GM19099 (cell line): ENCODE data around the gene MT1HL1.

Experiments
- POLR2A ChIP-seq: IDR thresholded peaks from 3 replicates; pipeline ENCODE4 v1.6.1; 2011; ENCODE audit warnings: low read depth; ENCODE audit not compliant: insufficient read length; ENCODE audit errors: extremely low read depth

MT1HL1 gene

DNA sequence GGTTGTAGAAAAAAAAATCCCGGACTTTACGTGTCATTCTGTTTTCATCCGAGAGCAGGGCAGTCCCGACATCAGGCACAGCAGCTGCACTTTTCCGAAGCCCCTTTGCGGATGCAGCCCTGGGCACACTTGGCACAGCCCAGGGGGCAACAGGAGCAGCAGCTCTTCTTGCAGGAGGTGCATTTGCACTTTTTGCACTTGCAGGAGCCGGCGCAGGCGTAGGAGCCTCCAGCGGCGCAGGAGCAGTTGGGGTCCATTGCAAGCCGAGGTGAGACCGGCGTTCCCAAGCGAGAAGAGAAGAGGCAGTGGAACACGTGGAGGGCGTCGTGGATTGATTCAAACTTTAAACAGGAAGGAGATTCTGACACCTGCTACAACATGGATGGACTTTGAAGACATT is at the start of gene MT1HL1:
TSS of gene MT1HL1 (minus strand) at position 326 of the 400 bp plus-strand sequence. CDS start at position 257, 69 bp downstream.
- no peak for TF ChIP-seq POLR2A

DNA sequence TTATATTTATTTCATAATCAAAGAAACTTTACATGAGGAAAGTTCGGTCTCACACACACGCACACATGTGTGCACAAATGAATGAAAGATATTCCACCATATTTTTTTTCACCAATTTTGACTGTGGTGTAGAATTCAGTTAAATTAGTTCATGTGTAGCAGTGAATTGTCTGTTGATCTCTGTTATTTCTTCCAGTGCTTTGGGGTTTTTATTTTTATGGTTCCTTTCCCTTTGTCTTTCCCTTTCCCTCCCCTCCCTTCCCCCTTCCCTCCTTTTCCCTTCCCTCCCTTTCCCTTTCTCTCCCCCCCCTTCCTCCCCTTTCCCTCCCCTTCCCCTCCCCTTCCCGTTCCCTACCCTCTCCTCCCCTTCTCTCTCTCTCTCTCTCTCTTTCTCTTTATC is 46.7 kb upstream of the MT1HL1 start:
- no peak for TF ChIP-seq POLR2A

DNA sequence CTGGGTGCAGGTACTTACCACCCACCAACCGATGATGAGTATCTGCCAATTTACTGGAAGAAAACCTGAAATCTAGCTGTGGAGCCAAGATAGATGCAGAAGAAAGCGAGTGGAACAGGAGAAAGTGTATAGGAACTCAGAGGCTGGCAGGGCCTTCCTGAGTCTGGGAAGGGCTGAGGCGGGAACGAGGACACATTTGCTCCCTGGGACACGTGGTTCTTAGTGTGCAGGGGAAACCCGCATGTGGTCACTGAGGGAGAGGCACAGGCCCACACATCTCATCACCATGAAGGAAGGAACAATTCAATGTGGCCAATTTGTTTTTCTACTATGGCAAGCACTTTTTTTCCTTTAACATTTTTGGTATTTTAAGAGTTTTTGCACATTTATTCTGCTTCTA is 45.9 kb upstream of the MT1HL1 start:
- no peak for TF ChIP-seq POLR2A

DNA sequence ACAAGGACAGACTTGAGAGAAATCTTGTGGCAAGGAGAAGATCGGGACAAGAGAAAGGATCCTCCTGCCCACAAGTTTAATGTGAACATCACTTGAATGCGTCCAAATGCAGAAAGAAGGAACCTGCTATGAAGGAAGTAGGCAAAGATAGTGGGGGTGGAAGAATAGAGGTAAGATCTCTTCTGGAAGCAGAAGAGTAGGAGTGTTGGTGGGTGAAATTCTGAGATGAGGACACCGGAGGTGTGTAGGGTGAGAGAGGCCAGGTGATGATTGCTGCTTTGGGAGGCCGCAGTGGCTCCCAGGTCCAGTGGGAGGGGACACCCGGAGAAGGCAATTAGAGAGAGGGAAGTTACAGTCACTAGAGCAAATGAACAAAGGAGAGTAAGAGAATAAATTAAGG is 44.6 kb upstream of the MT1HL1 start:
- no peak for TF ChIP-seq POLR2A

DNA sequence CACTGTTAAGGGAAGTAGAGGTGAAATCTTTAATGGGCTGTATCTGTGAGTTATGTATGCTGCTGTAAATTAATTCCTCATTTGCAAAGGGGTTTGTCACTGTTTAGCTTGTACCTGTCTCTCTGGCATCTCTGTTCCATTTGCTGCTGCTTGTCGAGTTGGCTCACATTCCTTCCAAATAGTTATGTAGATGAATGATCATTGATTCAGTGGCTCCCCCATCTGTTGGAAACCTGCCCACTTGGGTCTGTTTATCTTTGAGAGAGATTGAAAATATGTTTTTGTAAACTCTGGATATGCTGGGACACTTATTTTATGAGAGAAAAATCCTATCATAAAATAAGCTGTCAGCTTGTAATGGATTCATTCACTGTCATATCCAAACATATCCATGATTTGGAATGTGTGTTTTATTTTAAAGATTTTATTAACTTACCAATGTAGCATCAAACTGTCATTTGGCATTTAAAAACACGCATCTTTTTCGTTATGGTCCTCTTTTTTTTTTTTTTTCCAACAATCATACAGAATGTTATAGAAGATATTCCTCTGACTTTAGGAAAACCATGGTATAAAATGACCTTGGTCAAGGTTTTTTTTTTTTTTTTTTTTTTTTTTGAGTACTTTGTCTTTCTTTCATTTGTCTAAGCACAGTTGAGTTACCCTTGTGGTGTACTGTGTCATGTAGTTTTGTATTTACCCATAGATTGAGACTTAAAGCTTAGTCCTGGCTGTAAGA is 41.2 kb upstream of the MT1HL1 start:
- TF ChIP-seq POLR2A, result no peak

DNA sequence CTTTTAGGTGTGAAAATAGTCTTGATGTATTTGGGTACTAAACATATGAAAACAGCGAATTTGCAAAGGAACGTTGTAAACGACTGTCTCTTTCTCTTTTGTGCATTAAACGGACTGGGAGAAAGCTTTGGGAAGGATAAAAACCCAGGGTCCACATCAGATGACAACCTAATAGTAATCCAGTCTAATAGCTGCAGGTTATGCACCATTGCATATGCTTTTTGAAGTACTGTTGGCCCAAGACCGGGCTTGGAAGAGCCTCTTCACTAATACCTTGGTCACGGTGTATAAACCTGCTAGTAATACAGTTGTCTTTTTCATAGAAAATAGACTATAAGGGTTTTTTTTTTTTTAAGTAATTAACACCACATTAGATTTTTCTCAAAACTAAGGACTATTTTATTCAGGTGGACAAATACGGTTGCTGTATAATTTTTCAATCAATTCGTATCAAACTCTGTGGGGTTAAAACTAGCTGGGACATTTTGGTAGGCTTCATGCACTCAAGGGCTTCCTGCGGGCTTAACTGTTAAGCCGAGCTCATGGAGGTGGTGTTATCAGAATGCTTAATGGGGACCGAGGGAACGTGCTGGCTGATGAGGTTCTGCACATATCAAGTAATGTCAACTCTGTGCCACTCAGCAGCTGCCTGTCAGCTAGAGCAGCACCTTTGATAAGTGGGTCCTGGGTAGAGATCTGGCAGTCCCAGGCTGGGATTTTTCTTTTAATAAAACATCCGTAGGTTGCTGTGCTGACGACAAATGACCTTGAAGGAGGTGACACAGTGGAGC is 39.8 kb upstream of the MT1HL1 start:
- no peak for TF ChIP-seq POLR2A

DNA sequence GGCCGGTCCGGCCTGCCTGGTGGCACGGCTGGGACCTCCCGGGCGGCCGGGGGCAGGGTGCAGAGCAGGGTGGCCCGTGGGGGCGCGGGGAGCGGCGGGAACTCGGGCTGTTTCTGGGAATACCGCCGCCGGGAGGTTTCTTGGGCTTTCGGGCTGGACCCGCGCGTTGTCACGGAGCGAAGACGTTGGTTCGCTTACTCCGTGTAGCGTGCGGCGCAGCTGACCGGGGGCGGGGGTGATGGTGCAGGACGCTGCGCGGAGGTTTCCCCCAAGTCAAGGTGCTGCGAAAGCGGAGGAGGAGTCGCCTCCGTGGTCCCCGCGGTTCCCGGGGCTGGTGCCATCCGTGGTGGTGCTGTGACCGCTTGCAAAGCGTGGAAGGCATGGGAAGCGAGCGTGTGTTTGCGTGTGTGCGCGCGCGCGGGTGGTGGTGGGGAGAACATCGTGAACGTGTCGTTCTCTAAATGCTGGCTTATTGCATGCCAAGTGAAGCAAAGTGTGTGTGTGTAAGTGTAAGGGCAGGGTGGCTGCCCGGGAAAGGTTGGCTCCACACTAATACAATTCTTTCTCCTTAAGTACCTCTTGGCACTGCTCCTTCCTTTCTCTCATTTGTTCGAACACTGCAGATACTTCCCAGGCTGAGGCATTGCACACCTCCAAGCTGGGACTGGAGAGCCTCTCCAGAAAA is 38.8 kb upstream of the MT1HL1 start:
- no peak for TF ChIP-seq POLR2A

DNA sequence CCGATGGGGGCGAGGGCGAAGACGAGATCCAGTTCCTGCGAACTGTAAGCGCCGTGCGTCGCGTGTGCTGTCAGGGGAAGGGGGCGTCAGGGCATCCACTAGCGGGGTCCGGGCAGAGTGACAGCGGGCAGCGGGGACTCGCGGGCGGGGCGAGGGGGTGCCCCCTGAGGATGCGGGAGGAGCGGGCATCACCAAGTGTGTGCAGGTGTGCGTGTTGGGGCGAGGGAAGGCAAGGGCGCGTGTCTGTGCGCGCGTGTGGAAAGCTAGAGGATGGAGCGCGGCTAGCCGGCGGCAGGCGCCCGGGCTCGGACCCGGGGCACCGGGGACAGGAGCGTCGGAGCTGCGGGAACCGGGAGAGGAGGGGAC is 38.3 kb upstream of the MT1HL1 start:
- no peak for TF ChIP-seq POLR2A

DNA sequence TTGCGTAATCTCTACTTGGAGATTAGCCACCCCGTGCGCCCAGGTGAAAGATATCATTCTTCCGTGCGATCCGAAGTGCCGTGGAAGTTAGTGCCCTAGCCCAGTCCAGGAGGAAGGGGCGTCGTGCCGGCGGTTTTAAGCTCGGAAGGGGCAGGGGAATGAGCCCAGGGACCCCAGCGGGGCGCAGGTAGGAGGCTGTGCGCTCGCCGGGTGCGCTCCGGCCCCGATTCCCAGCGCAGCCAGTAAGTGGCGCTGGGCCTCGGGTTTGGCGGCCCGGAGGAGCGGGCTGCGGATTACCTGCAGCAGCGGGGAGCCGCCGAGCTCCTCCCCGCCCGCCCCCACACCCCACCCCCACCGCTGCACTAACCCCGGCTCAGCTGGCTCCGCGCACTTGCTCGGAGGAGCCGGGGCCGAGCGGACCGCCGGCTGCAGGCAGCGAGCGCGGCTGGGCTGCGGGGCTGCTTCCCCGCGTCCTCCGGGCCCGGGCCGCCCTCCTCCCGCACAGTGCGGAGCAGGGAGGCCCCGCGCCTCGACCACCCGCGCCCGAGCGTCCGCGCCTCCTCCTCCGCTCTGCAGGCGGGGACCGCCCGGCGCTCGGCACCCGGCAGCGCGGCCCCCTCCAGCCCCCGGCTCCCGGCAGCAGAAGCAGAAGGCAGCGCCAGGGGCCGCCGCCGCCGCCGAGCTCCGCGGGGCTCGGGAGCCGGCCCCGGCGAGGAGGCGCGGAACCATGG is 37.7 kb upstream of the MT1HL1 start, which contains the start of gene RYR2:
TSS of gene RYR2 (plus strand) at position 390 of the 731 bp plus-strand sequence. CDS start at position 728, 338 bp downstream.
- TF ChIP-seq POLR2A, result no peak

DNA sequence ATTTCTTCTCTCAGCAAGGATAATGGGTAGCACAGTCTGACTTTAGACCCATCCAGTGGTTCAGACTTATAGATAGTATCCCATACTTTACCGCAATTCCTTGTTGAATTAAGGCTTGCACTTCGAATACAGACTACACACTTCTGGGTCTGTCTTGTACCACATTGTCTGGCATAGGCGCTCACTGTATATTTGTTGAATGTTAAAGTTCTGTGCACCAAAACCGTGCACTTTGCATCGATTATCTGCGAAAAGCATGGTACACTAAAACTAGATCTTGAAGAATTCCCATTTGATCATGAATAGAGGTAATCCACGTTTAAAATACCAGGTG is 37.2 kb upstream of the MT1HL1 start:
- TF ChIP-seq POLR2A, result no peak

DNA sequence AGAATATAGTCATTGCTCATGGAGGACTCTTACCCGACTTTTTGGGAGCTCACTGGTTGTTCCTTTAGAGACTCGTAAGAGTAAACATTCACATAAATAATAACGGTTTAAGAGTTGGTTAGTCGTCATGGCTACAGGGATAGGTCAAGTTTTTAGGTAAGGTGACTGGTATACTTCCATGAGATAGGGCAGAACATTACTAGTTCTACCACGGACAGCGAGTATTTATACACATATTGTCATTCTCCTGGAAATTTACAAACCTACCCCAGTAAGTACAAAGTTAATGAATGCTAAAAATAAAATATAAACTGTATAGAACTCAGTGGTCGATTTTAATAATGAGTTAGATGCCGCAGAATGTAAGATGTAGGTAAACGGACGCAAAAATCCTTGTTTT is 36.6 kb upstream of the MT1HL1 start:
- no peak for TF ChIP-seq POLR2A

DNA sequence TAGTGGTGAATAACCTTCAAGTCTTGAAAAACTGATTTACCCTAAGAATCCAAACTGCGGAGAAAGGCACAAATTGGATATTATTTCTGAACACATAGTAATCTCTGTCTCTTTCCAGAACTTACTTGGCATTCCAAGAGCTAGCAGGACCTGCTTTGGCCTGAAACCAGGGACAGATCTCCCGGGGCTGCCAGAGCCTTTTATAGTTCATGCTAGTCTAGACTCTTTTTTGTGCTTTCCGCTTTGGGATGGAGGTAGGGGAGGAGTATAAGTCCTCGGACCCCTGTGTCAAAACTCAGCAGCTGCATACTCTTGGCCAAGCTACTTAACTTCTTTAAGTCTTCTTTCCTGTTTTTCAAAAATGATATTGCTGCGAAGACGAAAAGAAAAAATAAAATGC is 34.0 kb upstream of the MT1HL1 start:
- TF ChIP-seq POLR2A, result no peak

DNA sequence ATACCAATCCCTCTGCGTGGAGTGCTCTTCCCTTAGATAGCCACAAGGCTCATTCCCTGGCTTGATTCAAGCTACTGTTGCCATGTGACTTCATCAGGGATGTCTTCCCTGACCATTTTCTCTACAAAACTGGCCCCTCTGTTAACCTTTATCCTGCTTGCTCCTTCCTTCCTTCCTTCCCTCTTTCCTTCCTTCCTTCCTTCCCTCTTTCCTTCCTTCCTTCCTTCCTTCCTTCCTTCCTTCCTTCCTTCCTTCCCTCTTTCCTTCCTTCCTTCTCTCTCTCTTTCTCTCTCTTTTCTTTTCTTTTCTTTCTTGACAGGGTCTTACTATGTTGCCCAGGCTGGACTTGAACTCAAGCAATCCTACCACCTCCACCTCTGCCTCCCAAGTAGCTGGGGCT is 31.5 kb upstream of the MT1HL1 start:
- TF ChIP-seq POLR2A, result no peak

DNA sequence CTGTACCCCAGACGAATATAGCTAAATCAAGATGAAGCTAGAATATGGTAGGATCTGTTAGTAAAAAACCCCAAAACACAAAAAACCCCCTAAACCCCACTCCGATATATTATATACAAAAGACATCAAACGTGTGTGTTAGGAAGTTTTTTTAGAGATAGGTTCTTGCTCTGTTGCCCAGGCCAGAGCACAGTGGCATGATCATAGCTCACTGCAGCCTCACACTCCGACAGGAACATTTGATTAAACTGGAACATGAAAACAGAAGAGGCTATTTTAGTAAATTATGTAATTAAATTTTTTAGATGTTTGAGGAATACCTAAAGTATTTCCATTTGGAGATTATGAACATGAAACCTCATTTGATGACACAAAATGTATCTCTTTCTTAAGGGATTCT is 29.6 kb upstream of the MT1HL1 start:
- TF ChIP-seq POLR2A, result no peak

DNA sequence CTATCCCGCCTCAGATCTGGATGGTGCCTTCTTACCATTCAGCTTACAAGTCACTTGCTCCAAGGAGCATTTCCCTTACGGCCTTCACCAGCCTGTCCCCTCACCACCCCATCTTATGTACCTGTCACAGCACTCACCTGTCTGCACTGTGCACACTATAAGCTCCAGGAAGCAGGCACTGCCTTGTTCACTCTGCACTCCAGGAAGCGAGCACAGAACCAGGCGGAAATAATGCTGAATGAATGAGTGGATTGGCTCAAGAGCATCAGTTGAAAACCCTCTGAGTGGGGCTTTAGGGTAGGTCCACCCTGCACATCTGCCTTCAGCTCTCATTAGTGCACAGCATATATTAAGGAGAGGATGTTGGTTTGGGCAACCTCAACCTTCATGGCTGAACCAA is 28.8 kb upstream of the MT1HL1 start:
- no peak for TF ChIP-seq POLR2A

DNA sequence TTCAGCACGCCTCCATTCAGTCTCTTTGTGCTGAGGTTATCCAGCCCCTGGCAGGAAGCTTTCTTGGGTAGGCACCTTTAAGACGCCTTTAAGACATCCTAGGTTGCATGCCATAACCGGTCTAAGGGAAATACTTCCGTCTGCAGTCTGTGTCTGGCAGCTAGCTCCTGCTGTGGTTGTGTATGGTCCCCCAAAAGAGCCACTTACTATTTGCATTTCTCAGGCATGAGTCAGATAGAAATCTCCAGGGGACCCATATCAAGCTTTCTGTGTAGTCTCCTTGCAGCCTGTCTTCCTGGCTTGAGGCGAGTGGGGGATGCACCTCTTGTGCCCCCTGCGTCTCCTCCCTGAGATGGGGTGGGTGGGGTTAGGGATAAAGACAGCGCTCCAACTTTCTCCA is 27.8 kb upstream of the MT1HL1 start:
- no peak for TF ChIP-seq POLR2A

DNA sequence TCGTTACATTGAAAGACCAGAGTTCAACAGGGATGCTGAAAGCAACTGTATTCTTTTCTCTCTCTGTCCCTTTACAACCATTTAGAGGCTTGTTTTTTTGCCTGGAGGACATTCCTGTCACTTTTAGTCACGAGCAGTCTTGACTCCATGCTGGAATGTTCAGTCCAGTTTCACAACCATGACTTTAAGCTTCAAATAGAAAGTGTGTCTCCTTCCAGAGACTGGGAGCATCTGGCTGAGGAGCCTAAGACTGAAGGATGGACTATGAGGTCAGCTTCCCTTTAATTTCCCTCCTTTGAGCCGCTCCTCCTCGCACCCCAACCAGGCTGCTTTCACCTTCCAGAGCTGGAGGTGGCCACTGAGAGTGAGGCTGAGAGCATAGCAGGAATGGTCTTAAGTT is 27.2 kb upstream of the MT1HL1 start:
- no peak for TF ChIP-seq POLR2A
